HG03565 (cell line): ENCODE results near the gene IL1RAPL1.
"Not testable (repeated sequence)": the region's sequence is repeated elsewhere in the genome, so short reads cannot be mapped to it uniquely, and the experiment has no call there.

Experiments
- ATAC-seq: cut with Tn5 transposase; IDR thresholded peaks from one replicate; pipeline ENCODE4 v1.9.1; 2021; ENCODE audit warnings: mild to moderate bottlenecking, moderate library complexity; ENCODE audit not compliant: unreplicated experiment

Gene IL1RAPL1

GRCh38 chrX:29082558-29082957, 495.3 kb downstream of the IL1RAPL1 start:
- no peak for ATAC-seq

- no peak for ATAC-seq
Observed at GRCh38 chrX:29083823-29084222, 496.6 kb downstream of the IL1RAPL1 start.

DNA sequence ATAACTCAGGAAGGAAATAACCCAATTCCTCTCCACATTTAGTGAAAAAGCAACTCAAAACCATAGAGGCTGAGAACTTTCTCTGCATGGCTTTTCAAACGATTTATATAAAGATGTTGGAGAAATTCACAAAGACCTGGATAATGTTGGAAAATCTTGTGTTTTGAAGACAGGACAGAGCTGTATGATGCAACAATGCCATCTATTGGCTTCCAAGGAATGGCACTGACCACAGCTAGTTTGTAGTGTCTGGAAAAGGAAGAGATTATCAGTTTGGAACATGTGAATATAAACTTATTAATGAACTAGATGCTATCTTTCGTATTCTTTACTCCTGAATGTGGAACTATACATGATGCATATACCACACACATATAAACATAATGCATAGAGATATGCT, 503.6 kb downstream of the IL1RAPL1 start:
- no peak for ATAC-seq

DNA sequence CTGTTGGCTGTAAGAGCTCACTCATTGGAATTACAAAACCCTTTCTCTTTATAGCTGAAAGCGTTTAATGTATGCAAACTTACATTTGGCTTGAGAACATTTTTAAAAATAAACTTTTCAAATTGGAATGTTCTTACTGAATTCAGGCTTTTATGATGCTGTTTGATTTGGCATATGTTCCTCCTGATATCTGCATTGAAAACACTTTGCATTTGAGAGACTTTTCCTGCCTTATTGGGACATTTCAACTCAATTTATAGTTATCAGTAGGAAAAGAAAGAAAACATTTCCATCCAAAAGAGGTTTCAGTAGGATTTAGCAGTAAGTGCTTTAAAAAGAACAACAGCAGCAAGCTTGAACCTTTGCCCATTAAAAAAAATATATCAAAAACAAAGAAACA, 520.0 kb downstream of the IL1RAPL1 start:
- no peak for ATAC-seq

GRCh38 chrX:29110041-29110440, 522.8 kb downstream of the IL1RAPL1 start:
- ATAC-seq = no peak

DNA sequence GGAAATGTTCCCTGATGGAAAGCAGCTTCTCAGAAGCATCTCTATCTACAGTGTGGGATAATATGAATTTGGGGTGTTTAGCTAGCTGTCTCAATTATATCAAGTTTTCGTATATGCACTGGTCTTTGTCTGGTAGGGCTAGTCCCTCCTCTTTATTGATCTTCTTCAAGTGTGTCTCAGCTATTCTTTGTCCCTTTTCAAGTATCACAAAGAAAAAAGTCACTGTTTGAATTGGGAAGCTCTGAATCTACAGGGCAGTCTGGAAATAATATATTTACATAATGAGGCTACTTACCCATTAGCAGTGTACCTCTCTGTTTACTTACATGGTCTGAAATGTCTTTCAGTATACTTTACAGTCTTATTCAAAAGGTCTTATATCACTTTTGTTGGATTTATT, 526.0 kb downstream of the IL1RAPL1 start:
- no peak for ATAC-seq

DNA sequence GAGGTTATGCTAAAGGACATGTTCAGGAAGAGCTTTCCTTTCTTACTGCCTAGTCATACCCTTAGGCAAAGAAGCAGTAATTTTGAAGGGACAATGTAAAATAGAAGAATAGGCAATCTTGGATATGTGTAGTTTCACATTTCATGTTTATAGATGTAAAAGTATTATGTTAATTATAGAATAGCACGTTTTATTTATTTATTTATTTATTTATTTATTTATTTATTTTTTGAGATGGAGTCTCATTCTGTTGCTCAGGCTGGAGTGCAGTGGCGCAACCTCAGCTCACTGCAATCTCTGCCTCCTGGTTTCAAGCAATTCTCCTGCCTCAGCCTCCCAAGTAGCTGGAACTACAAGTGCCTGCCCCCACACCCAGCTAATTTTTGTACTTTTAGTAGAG, 535.6 kb downstream of the IL1RAPL1 start:
- not testable (repeated sequence) for ATAC-seq

DNA sequence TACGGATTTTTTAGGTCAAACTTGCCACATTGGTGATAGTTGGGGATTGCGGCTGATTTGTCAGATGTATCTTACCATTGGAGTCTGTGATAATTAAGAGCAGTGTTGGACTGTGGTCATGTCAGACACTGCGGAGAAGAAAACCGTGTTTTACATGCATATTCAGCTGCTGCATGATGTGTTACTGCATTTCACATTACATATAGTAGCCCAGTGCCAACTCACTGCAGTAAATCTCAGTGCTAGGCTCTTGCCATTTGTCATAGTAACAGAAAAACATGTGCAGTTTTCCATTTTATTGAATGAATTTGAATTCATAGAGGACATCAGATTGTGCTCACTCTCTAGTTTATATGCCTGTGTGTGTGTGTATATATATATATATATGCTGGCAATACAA, 543.7 kb downstream of the IL1RAPL1 start:
- ATAC-seq = no peak

- ATAC-seq = no peak
Observed at GRCh38 chrX:29136904-29137303, 549.7 kb downstream of the IL1RAPL1 start.

DNA sequence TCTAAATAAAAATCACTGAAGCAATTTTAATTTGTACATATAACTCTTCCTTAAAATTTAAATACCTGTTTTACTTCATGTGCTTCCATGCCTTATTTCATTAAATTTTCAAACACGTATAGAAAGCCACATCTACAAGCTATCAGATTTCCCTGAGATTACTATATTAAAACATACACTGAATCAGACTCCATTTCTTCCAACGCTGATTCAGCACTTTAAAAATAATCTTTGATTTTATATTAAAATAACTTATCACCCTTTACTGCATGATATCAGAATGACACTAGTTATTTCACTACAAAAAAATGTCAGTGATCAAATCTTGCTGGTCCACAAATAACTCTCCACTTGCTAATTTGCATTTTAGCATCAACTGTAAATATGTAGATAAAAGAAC, 550.8 kb downstream of the IL1RAPL1 start:
- ATAC-seq = no peak

DNA sequence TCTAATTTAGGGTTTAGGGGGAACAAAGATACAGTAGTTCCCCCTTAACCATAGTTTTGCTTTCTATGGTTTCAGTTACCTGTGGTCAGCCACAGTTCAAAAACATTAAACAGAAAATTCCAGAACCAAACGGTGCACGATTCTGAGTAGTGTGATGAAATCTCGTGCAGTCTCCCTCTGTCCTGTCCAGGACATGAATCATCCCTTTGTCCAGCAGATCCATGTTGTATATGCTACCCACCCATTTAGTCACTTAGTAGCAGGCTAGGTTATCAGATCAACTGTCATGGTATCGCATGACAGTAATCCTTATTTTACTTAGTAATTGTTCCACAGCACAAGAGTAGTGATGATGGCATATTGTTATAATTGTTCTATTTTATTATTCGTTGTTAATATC, 556.1 kb downstream of the IL1RAPL1 start:
- no peak for ATAC-seq

DNA sequence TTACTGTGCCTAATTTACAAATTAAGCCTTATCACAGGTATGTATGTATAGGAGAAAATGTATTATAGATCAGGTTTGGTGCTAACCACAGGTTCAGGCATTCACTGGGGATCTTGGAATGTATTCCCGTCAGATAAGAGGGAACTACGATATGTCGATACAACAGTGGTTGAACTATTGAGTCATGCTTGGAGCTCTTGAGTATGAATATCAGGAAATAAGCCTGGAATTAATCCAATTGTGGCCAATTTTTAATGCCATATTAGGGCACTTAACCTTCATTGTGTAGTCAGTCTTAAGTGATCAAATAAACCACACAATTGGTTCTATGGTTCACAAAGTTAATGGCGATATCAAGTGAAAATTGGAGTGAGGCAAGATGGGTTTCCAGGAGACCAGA, 556.5 kb downstream of the IL1RAPL1 start:
- ATAC-seq = no peak

DNA sequence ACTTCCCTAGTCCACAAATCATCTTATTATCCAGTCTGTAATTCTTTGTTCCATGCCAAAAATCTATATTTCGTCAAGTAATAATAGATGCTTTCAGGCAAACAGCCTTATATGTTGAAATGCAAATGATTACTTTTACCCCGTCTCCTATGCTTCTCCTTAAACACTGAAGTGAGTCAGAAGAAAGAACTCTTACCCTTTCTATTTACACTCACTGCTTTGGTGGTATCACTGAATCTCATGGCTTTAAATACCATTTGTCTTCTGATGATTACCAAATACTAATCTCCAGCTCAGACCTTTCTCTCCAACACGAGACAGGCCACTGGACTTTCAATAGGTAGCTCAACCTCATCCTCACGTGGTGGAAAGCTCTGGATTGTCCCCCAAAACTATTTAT, 558.1 kb downstream of the IL1RAPL1 start:
- ATAC-seq = no peak

DNA sequence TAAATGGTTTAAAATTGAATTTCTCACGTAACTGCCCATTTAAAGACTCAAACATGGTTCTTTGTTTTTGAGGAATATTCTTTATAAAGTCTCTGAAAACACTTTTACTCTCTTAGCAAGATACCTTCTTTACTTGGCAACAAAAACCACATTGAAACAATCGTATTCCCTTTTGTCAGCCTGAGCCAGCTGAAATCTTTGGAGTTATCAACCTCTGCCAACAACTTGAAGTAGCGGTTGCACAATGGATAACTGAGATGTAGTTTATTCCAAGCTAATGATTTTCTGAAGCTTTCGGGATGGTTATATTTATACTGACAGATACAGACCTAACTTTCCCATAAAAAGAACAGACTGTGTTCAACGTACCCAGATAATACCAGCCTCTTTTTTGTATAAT, 561.3 kb downstream of the IL1RAPL1 start:
- no peak for ATAC-seq

DNA sequence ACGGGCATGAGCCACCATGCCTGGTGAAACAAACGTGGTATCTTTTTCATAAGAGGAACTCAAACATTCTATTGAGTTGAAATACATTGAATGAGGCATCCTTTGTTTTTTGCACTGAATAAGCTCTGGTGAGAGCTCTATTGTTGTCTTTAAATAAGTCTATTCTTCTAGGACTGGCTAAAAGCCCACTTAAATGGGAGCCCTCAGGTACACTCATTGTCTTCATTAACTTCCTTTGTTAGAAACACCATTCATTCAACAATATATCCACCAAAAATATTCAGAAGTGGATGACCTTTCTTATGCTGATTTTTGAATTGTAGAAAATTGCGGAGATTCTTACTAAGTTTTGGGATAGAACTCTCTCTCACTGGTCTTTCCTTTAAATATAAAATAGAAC, 568.0 kb downstream of the IL1RAPL1 start:
- no peak for ATAC-seq

DNA sequence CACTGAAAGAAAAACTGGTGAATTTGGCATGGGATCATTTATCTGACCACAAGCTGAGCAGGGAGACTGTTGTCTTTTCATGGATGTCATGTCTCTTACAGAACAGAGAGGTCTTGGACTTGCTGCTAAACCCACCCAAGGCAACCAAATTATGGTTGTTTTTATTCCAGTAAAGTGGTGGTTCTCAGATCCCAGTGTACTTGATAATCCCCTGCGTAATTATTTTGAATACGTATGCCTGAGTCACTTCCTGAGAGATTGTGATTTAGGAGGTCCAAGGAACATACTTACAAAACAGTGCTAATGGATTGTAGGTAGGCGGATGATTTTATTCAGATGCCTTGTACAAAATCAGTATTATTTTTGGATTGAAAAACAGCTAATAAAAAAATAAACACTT, 585.6 kb downstream of the IL1RAPL1 start:
- ATAC-seq = no peak

- ATAC-seq = no peak
Observed at GRCh38 chrX:29187264-29187663, 600.0 kb downstream of the IL1RAPL1 start.

GRCh38 chrX:29196501-29196900, 609.3 kb downstream of the IL1RAPL1 start:
- no peak for ATAC-seq

DNA sequence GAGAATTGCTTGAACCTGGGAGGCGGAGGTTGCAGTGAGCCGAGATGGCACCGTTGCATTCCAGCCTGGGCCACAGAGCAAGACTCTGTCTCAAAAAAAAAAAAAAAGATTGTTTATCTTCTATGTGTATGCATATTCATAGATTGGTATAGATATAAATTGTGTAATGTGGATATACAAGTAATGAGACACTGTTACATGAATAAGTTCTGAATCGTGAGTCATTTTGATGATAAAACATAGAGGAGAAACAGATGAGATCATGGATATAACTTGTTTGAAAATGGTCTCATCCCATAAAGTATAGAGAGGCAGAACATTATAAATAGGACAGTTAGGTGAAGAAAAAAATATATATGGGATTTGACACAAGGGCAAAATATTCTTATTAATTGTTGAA, 628.0 kb downstream of the IL1RAPL1 start:
- ATAC-seq = no peak

DNA sequence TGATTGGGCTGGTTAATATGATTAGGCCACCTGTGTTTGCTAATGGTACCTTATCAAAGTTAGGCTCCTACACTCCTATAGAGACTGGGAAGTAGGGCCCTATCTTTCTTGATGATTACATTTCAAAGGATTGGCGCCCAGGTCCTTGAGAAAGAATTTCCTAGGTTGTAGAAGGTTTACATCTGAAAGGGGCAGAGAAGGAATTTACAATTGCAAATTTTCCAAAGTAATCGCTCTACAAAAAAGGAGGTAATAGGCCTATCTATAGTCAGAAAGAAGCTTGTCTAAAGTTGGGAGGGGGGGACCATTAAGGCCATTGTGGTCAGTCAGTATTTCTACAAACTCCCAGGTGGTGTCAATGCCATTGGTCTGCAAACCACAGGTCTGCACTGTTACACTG, 638.4 kb downstream of the IL1RAPL1 start:
- no peak for ATAC-seq

DNA sequence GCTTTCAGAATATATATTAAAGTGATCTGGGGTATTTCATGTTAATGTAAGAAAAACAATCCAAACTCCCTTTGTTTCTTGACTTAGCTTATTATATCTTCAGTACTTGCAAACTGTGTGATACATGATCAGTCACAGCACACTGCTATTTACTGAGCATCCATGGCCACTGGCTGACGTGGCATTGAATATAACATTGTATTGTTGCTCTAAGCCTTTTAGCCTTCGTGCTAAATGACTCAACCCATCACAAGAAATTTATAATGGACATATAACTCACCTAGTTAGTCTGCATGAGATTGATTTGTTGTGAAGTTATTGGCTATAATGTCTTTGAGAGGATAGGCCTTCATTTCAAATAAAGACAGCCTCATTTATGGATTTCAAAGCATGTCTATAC, 642.6 kb downstream of the IL1RAPL1 start:
- ATAC-seq = no peak

DNA sequence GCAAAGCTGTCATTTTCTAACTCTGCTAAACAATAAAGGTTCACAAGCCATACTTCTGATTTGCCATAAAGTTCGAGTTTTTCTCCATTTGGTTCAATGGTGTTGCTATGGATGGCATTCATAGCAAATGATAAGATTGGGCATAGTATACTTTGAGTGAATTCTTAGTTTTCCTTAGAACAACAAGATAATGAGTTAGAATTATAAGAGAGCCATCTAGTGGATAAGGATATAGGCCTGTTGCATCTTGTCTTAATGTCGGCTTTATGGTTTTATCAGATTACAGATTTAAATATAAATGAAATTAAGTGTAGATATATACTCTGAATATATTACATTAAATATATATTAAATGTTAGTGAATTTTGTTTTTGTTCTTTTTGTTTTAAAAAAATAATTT, 644.6 kb downstream of the IL1RAPL1 start:
- ATAC-seq = no peak

GRCh38 chrX:29233592-29234183, 646.4 kb downstream of the IL1RAPL1 start:
- no peak for ATAC-seq

- ATAC-seq = no peak
Observed at GRCh38 chrX:29237972-29238371, 650.7 kb downstream of the IL1RAPL1 start.
